ENCODE measurements around the gene PRB2.
"Not testable (repeated sequence)": the region's sequence is repeated elsewhere in the genome, so short reads cannot be mapped to it uniquely, and the experiment has no call there.

PRB2 gene

DNA sequence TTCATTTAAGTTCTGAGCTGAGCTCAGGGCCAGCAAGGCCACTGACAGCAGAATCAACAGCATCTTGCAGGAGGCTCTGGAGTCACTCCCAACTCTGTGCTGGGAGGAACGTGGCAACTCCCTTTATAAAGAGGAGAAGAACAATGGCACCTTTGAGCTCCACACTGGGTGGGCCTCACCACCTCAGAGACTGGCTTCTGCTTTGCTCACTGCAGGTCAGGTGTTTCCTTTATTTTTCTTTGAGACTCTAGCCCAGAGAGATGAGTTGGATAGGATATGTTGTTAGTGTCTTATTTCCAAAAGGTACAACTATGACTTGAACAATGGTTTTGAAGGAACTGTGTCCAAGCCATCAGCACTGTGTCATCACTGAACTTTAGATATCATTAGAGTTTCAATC lies at the start of gene PRB2:
TSS of gene PRB2 (minus strand) at position 101 of the 400 bp plus-strand sequence. CDS start at position 63, 38 bp downstream.
- H3K9me3 ChIP-seq (ENCODE audit: low read length); H3K4me2 ChIP-seq (ENCODE audit: low read length); H4K20me1 ChIP-seq (ENCODE audit: insufficient read depth, low read length); H3K27me3 ChIP-seq (ENCODE audit: insufficient read depth, low read length); H3K9ac ChIP-seq (ENCODE audit: low read length); H3K36me3 ChIP-seq (ENCODE audit: insufficient read depth, low read length); H3K4me3 ChIP-seq (ENCODE audit: low read depth, low read length, poor library complexity, severe bottlenecking); H3K9me2 ChIP-seq (ENCODE audit: low read depth, low read length); H2AFZ ChIP-seq (ENCODE audit: low read length); H3K4me1 ChIP-seq (ENCODE audit: insufficient read depth, low read length, severe bottlenecking); H3K27ac ChIP-seq (ENCODE audit: low read depth, low read length, poor library complexity, severe bottlenecking); H3F3A ChIP-seq (ENCODE audit: insufficient read depth, low read length); H3K79me2 ChIP-seq (ENCODE audit: insufficient read depth, low read length): not testable (repeated sequence)

DNA sequence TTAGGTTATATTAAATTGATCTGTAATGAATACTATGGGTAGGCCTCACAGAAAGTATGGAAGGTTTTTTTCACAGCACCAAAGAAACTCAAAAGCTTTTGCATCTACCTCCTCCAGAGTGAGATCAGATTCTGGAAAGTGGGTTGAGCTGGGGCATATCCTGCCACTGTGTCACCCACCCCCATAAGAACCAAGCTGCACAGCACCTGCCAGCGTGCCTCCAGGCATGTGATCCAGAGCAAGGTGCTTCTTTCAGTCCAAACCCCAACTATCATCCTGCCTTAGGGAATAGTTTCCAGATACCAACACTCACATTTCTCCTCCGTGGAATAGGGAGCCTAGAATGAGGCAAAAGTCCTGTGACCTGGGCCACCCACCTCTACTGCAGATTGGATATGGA lies 42.6 kb upstream of the PRB2 start:
- Histone ChIP-seq H3K36me3 (ENCODE audit: insufficient read depth, low read length) (no peaks in the 10 kb centered on the region), H3K9me3 (ENCODE audit: low read length) (no peaks in the 10 kb centered on the region), H3K27ac (ENCODE audit: low read depth, low read length, poor library complexity, severe bottlenecking) (no peak overlapping the region), H3K9ac (ENCODE audit: low read length) (no peak overlapping the region), H3K27me3 (ENCODE audit: insufficient read depth, low read length) (no peaks in the 10 kb centered on the region), H4K20me1 (ENCODE audit: insufficient read depth, low read length) (no peaks in the 10 kb centered on the region), H2AFZ (ENCODE audit: low read length) (no peak overlapping the region), H3K4me1 (ENCODE audit: insufficient read depth, low read length, severe bottlenecking) (no peaks in the 10 kb centered on the region), H3K4me2 (ENCODE audit: low read length) (no peak overlapping the region), H3K4me3 (ENCODE audit: low read depth, low read length, poor library complexity, severe bottlenecking) (no peak overlapping the region), H3F3A (ENCODE audit: insufficient read depth, low read length) (no peaks in the 10 kb centered on the region), H3K79me2 (ENCODE audit: insufficient read depth, low read length) (no peaks in the 10 kb centered on the region), H3K9me2 (ENCODE audit: low read depth, low read length) (no peaks in the 10 kb centered on the region)
- TF ChIP-seq, protein P1, sequence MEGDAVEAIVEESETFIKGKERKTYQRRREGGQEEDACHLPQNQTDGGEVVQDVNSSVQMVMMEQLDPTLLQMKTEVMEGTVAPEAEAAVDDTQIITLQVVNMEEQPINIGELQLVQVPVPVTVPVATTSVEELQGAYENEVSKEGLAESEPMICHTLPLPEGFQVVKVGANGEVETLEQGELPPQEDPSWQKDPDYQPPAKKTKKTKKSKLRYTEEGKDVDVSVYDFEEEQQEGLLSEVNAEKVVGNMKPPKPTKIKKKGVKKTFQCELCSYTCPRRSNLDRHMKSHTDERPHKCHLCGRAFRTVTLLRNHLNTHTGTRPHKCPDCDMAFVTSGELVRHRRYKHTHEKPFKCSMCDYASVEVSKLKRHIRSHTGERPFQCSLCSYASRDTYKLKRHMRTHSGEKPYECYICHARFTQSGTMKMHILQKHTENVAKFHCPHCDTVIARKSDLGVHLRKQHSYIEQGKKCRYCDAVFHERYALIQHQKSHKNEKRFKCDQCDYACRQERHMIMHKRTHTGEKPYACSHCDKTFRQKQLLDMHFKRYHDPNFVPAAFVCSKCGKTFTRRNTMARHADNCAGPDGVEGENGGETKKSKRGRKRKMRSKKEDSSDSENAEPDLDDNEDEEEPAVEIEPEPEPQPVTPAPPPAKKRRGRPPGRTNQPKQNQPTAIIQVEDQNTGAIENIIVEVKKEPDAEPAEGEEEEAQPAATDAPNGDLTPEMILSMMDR (IDR thresholded peaks at IDR 0.05; ENCODE audit: low read length), result no peak
- no peak for TF ChIP-seq EZH2 (IDR thresholded peaks at IDR 0.05; ENCODE audit: borderline replicate concordance, low read length)

DNA sequence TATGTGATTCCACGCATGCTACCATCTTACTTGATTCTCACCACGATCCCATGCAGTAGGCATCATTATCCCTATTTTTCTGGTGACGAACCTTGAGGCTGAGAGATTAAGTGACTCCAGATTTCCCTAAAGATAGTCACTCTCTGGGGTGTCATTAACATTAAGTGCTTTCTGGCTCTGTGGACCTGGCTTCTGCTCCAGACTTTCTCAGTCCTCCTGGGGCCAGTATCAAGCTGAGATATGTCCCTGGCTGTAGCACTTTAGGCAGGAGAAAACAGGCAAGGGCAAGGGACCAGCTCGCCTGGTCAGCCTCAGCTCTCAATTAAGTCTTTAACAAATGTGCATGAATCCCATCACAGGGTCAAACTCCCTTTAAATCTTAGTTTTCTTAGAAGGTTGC lies 38.3 kb upstream of the PRB2 start:
- H3K9me3 ChIP-seq (ENCODE audit: low read length), result no peaks in the 10 kb centered on the region
- no peaks in the 10 kb centered on the region for H3K79me2 ChIP-seq (ENCODE audit: insufficient read depth, low read length)
- no peak overlapping the region for H3K27ac ChIP-seq (ENCODE audit: low read depth, low read length, poor library complexity, severe bottlenecking)
- no peaks in the 10 kb centered on the region for H4K20me1 ChIP-seq (ENCODE audit: insufficient read depth, low read length)
- no peaks in the 10 kb centered on the region for H3F3A ChIP-seq (ENCODE audit: insufficient read depth, low read length)
- H3K36me3 ChIP-seq (ENCODE audit: insufficient read depth, low read length), result no peaks in the 10 kb centered on the region
- H3K4me3 ChIP-seq (ENCODE audit: low read depth, low read length, poor library complexity, severe bottlenecking), result no peak overlapping the region
- TF ChIP-seq EZH2 (IDR thresholded peaks at IDR 0.05; ENCODE audit: borderline replicate concordance, low read length), result no peak
- TF ChIP-seq, protein P1 (IDR thresholded peaks at IDR 0.05; ENCODE audit: low read length), result no peak
- H3K9ac ChIP-seq (ENCODE audit: low read length), result no peak overlapping the region
- H3K4me2 ChIP-seq (ENCODE audit: low read length), result no peak overlapping the region
- no peaks in the 10 kb centered on the region for H3K9me2 ChIP-seq (ENCODE audit: low read depth, low read length)
- H3K4me1 ChIP-seq (ENCODE audit: insufficient read depth, low read length, severe bottlenecking), result no peaks in the 10 kb centered on the region
- no peak overlapping the region for H2AFZ ChIP-seq (ENCODE audit: low read length)
- no peaks in the 10 kb centered on the region for H3K27me3 ChIP-seq (ENCODE audit: insufficient read depth, low read length)

DNA sequence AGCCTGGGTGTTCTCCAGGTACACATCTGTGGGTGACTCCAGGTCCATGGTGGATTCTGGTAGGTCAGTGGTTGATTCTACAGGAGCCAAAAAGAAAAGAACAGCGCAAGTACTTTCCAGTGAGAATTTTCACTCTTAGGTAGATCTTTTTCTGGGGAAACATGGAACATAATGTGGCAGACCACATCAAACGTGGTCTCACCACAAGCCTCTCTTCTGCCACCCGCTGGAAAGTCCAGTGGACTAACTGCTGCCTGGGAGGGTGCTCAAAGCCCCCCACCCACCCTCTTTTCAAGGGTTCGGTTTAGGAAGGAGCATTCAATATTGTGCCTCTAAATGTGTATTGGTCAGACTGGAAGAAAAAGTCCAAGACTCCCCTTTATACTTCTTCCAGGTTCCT lies 36.1 kb upstream of the PRB2 start:
- no peak for TF ChIP-seq EZH2 (IDR thresholded peaks at IDR 0.05; ENCODE audit: borderline replicate concordance, low read length)
- TF ChIP-seq, protein P1 (IDR thresholded peaks at IDR 0.05; ENCODE audit: low read length), result no peak
- no peak overlapping the region for H3K9ac ChIP-seq (ENCODE audit: low read length)

More for the DNA sequence above, 36.1 kb upstream of the PRB2 start:
- no peaks in the 10 kb centered on the region for H3K27me3 ChIP-seq (ENCODE audit: insufficient read depth, low read length)
- H3K79me2 ChIP-seq (ENCODE audit: insufficient read depth, low read length), result no peaks in the 10 kb centered on the region
- H3K9me3 ChIP-seq (ENCODE audit: low read length), result no peaks in the 10 kb centered on the region
- no peak overlapping the region for H3K4me2 ChIP-seq (ENCODE audit: low read length)
- no peak overlapping the region for H3K4me3 ChIP-seq (ENCODE audit: low read depth, low read length, poor library complexity, severe bottlenecking)
- no peak overlapping the region for H2AFZ ChIP-seq (ENCODE audit: low read length)
- no peaks in the 10 kb centered on the region for H3K4me1 ChIP-seq (ENCODE audit: insufficient read depth, low read length, severe bottlenecking)
- no peaks in the 10 kb centered on the region for H4K20me1 ChIP-seq (ENCODE audit: insufficient read depth, low read length)
- H3K27ac ChIP-seq (ENCODE audit: low read depth, low read length, poor library complexity, severe bottlenecking), result no peak overlapping the region
- H3F3A ChIP-seq (ENCODE audit: insufficient read depth, low read length), result no peaks in the 10 kb centered on the region
- no peaks in the 10 kb centered on the region for H3K9me2 ChIP-seq (ENCODE audit: low read depth, low read length)
- H3K36me3 ChIP-seq (ENCODE audit: insufficient read depth, low read length), result no peaks in the 10 kb centered on the region

Data from OCI-LY1 (cell line).